ES-I3 (cell line): Measurements from ENCODE around the gene TRAF3IP3.

ENCODE experiments used
- H3K36me3 ChIP-seq: 2 replicates; pipeline ENCODE4 v1.6.1; 2013; ENCODE audit warnings: mild to moderate bottlenecking, low read length, control low read depth, moderate library complexity; ENCODE audit not compliant: insufficient read depth
- H3K4me1 ChIP-seq: 2 replicates; pipeline ENCODE4 v1.6.1; 2013; ENCODE audit warnings: mild to moderate bottlenecking, control low read depth, low read length; ENCODE audit not compliant: insufficient read depth
- H3K9ac ChIP-seq: 2 replicates; pipeline ENCODE4 v1.6.1; 2013; ENCODE audit warnings: low read depth, mild to moderate bottlenecking, low read length, moderate library complexity
- H3K9me3 ChIP-seq: 2 replicates; pipeline ENCODE4 v1.6.1; 2013; ENCODE audit warnings: mild to moderate bottlenecking, low read length, moderate library complexity; ENCODE audit not compliant: control insufficient read depth, insufficient read depth

TRAF3IP3 gene

GRCh38 chr1:209727785-209728184, 28.1 kb upstream of the TRAF3IP3 start:
- no peaks in the 10 kb centered on the region for H3K9me3 ChIP-seq
- H3K9ac ChIP-seq, result no peak overlapping the region
- H3K4me1 ChIP-seq, result no peaks in the 10 kb centered on the region
- no peaks in the 10 kb centered on the region for H3K36me3 ChIP-seq

- H3K4me1 ChIP-seq, result no peaks in the 10 kb centered on the region
- no peaks in the 10 kb centered on the region for H3K9me3 ChIP-seq
- no peaks in the 10 kb centered on the region for H3K36me3 ChIP-seq
- no peak overlapping the region for H3K9ac ChIP-seq
Observed at GRCh38 chr1:209728466-209728865, 27.4 kb upstream of the TRAF3IP3 start.

GRCh38 chr1:209729436-209729835, 26.4 kb upstream of the TRAF3IP3 start:
- no peaks in the 10 kb centered on the region for H3K36me3 ChIP-seq
- H3K9ac ChIP-seq, result no peak overlapping the region
- H3K9me3 ChIP-seq, result no peaks in the 10 kb centered on the region
- H3K4me1 ChIP-seq, result no peaks in the 10 kb centered on the region

GRCh38 chr1:209732725-209733124, 23.1 kb upstream of the TRAF3IP3 start:
- no peaks in the 10 kb centered on the region for H3K9me3 ChIP-seq
- H3K4me1 ChIP-seq, result no peaks in the 10 kb centered on the region
- no peaks in the 10 kb centered on the region for H3K36me3 ChIP-seq
- no peak overlapping the region for H3K9ac ChIP-seq

GRCh38 chr1:209733409-209734192, 22.3 kb upstream of the TRAF3IP3 start:
- Histone ChIP-seq H3K4me1 (no peaks in the 10 kb centered on the region), H3K9ac (no peak overlapping the region), H3K36me3 (no peaks in the 10 kb centered on the region), H3K9me3 (no peaks in the 10 kb centered on the region)

GRCh38 chr1:209736490-209737117, 19.2 kb upstream of the TRAF3IP3 start:
- no peaks in the 10 kb centered on the region for H3K9me3 ChIP-seq
- H3K9ac ChIP-seq, result no peak overlapping the region
- no peaks in the 10 kb centered on the region for H3K36me3 ChIP-seq
- H3K4me1 ChIP-seq, result no peaks in the 10 kb centered on the region

GRCh38 chr1:209737118-209737505, 18.7 kb upstream of the TRAF3IP3 start:
- Histone ChIP-seq H3K9me3 (no peaks in the 10 kb centered on the region), H3K4me1 (no peaks in the 10 kb centered on the region)

GRCh38 chr1:209738270-209738669, 17.6 kb upstream of the TRAF3IP3 start:
- H3K9me3 ChIP-seq, result no peaks in the 10 kb centered on the region
- no peaks in the 10 kb centered on the region for H3K4me1 ChIP-seq
- H3K9ac ChIP-seq, result no peak overlapping the region
- no peaks in the 10 kb centered on the region for H3K36me3 ChIP-seq

More at GRCh38 chr1:209737118-209737505, 18.7 kb upstream of the TRAF3IP3 start:
- no peak overlapping the region for H3K9ac ChIP-seq
- no peaks in the 10 kb centered on the region for H3K36me3 ChIP-seq

- Histone ChIP-seq H3K9ac (no peak overlapping the region), H3K36me3 (no peaks in the 10 kb centered on the region), H3K9me3 (no peaks in the 10 kb centered on the region), H3K4me1 (no peaks in the 10 kb centered on the region)
Observed at GRCh38 chr1:209741193-209741592, 14.7 kb upstream of the TRAF3IP3 start.

GRCh38 chr1:209741889-209742288, 14.0 kb upstream of the TRAF3IP3 start:
- Histone ChIP-seq H3K9ac (no peak overlapping the region), H3K4me1 (no peaks in the 10 kb centered on the region), H3K9me3 (no peaks in the 10 kb centered on the region), H3K36me3 (no peaks in the 10 kb centered on the region)

- no peak overlapping the region for H3K9ac ChIP-seq
- no peaks in the 10 kb centered on the region for H3K36me3 ChIP-seq
- H3K4me1 ChIP-seq, result no peaks in the 10 kb centered on the region
- H3K9me3 ChIP-seq, result no peaks in the 10 kb centered on the region
Observed at GRCh38 chr1:209742409-209743144, 13.3 kb upstream of the TRAF3IP3 start.

- H3K36me3 ChIP-seq, result no peaks in the 10 kb centered on the region
- no peak overlapping the region for H3K9ac ChIP-seq
- H3K9me3 ChIP-seq, result no peaks in the 10 kb centered on the region
- H3K4me1 ChIP-seq, result no peaks in the 10 kb centered on the region
Observed at GRCh38 chr1:209743145-209743482, 12.7 kb upstream of the TRAF3IP3 start.

GRCh38 chr1:209746451-209747165, 9.2 kb upstream of the TRAF3IP3 start:
- Histone ChIP-seq H3K9ac (no peak overlapping the region), H3K9me3 (no peaks in the 10 kb centered on the region), H3K4me1 (no peaks in the 10 kb centered on the region), H3K36me3 (no peaks in the 10 kb centered on the region)

GRCh38 chr1:209747580-209748262, 8.1 kb upstream of the TRAF3IP3 start:
- H3K9me3 ChIP-seq, result no peaks in the 10 kb centered on the region
- H3K4me1 ChIP-seq, result no peaks in the 10 kb centered on the region
- H3K36me3 ChIP-seq, result no peaks in the 10 kb centered on the region
- H3K9ac ChIP-seq, result no peak overlapping the region
